ENCODE measurements around the gene RTF2. TPM values are rescaled to one million over a fixed set of nuclear protein-coding genes. Genes with fewer than 3 reads are reported as not detected.

Gene RTF2
- total and polyA plus RNA-seq, 2 donors from 2014 or later = 75.1 to 112 TPM

- H3K4me3 ChIP-seq (ENCODE audit: low read length in 3 of 3) = no peak overlapping the region
Observed at GRCh38 chr20:56511926-56512325, 43.5 kb downstream of the RTF2 start.

GRCh38 chr20:56513161-56514150, 45.0 kb downstream of the RTF2 start:
- Histone ChIP-seq H3K27ac (ENCODE audit: low read depth in 2 of 2, low read length in 2 of 2) (no peak overlapping the region), H3K27me3 (ENCODE audit: control insufficient read depth, insufficient read depth, low read length) (no peaks in the 10 kb centered on the region), H3K9ac (ENCODE audit: low read length in 3 of 3) (no peak overlapping the region), H3K36me3 (ENCODE audit: control insufficient read depth in 2 of 3, insufficient read depth in 3 of 3, low read length in 3 of 3) (peaks cover 0 to 32% (median 19%) of the 10 kb centered on the region in 3 donors), H3K9me3 (ENCODE audit: control insufficient read depth in 2 of 3, insufficient read depth in 1 of 3, low read length in 3 of 3) (no peaks in the 10 kb centered on the region), H3K4me1 (ENCODE audit: control insufficient read depth in 2 of 3, insufficient read depth in 2 of 3, low read depth in 1 of 3, low read length in 3 of 3) (no peaks in the 10 kb centered on the region), H3K4me3 (ENCODE audit: low read length in 3 of 3) (no peak overlapping the region)
- intact Hi-C loops (cut with DNase I) = no loop called here
- peak in 4 of 5 donors; percentile 11 to 42 (median 30) for DNase-seq
- TF ChIP-seq CTCF (IDR thresholded peaks at IDR 0.05; ENCODE audit: borderline replicate concordance, extremely low read depth, insufficient read depth) = no peak
- FAIRE-seq = no peak

More at GRCh38 chr20:56511926-56512325, 43.5 kb downstream of the RTF2 start:
- intact Hi-C loops (cut with DNase I) = no loop called here
- Histone ChIP-seq H3K36me3 (ENCODE audit: control insufficient read depth in 2 of 3, insufficient read depth in 3 of 3, low read length in 3 of 3) (peaks cover 0 to 16% (median 9%) of the 10 kb centered on the region in 3 donors), H3K27me3 (ENCODE audit: control insufficient read depth, insufficient read depth, low read length) (no peaks in the 10 kb centered on the region), H3K27ac (ENCODE audit: low read depth in 2 of 2, low read length in 2 of 2) (no peak overlapping the region), H3K9ac (ENCODE audit: low read length in 3 of 3) (no peak overlapping the region), H3K9me3 (ENCODE audit: control insufficient read depth in 2 of 3, insufficient read depth in 1 of 3, low read length in 3 of 3) (no peaks in the 10 kb centered on the region), H3K4me1 (ENCODE audit: control insufficient read depth in 2 of 3, insufficient read depth in 2 of 3, low read depth in 1 of 3, low read length in 3 of 3) (no peaks in the 10 kb centered on the region)
- DNase-seq (no peak), FAIRE-seq (no peak)
- no peak for TF ChIP-seq CTCF (IDR thresholded peaks at IDR 0.05; ENCODE audit: borderline replicate concordance, extremely low read depth, insufficient read depth)

- intact Hi-C loops (cut with DNase I) = no loop called here
- no peak overlapping the region for H3K9ac ChIP-seq (ENCODE audit: low read length in 3 of 3)
- peaks cover 0 to 49% (median 31%) of the 10 kb centered on the region in 3 donors for H3K36me3 ChIP-seq (ENCODE audit: control insufficient read depth in 2 of 3, insufficient read depth in 3 of 3, low read length in 3 of 3)
- no peaks in the 10 kb centered on the region for H3K4me1 ChIP-seq (ENCODE audit: control insufficient read depth in 2 of 3, insufficient read depth in 2 of 3, low read depth in 1 of 3, low read length in 3 of 3)
- H3K9me3 ChIP-seq (ENCODE audit: control insufficient read depth in 2 of 3, insufficient read depth in 1 of 3, low read length in 3 of 3) = peaks cover 0 to 18% (median 2%) of the 10 kb centered on the region in 3 donors
- DNase-seq = no peak
- FAIRE-seq = no peak
- no peak overlapping the region for H3K4me3 ChIP-seq (ENCODE audit: low read length in 3 of 3)
- no peaks in the 10 kb centered on the region for H3K27me3 ChIP-seq (ENCODE audit: control insufficient read depth, insufficient read depth, low read length)
- no peak overlapping the region for H3K27ac ChIP-seq (ENCODE audit: low read depth in 2 of 2, low read length in 2 of 2)
- TF ChIP-seq CTCF (IDR thresholded peaks at IDR 0.05; ENCODE audit: borderline replicate concordance, extremely low read depth, insufficient read depth) = no peak
Observed at GRCh38 chr20:56516631-56517030, 48.2 kb downstream of the RTF2 start.

Measured in kidney (tissue), 14 donors.